IPS DF 4.7 (cell line): Measurements from ENCODE around the gene FHDC1.

Experiments used
- DNase-seq: peaks from one replicate; pipeline ENCODE4 v3.0.0-alpha.2; 2013; ENCODE audit warnings: low spot score; ENCODE audit errors: extremely low read depth

FHDC1 gene

GRCh38 chr4:152976212-152976761 is 40.2 kb downstream of the FHDC1 start:
- no peak for DNase-seq

- DNase-seq, result no peak
These were observed 43.7 kb downstream of the FHDC1 start for GRCh38 chr4:152979731-152980330.

DNA sequence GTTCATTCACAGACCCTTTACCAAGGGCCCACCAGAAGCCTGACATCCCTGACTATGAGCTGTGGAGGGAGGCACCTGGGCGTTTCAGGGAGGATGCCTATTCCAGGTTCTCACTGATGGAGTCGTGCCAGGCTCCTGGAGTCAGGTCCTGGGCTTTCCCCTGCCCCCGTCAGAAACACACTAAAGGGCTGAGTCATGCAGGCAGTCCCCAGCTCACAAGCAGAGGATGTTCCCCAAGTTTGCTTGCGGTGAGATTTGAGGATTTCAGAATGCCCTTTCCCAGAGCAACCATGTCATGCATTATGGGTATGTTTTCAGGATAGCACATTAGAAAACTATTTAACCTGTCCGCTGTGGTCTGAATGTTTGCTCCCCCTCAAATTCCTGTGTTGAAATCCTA is 45.2 kb downstream of the FHDC1 start:
- DNase-seq, result no peak

- DNase-seq, result no peak
These were observed 45.7 kb downstream of the FHDC1 start for GRCh38 chr4:152981842-152982241.

DNA sequence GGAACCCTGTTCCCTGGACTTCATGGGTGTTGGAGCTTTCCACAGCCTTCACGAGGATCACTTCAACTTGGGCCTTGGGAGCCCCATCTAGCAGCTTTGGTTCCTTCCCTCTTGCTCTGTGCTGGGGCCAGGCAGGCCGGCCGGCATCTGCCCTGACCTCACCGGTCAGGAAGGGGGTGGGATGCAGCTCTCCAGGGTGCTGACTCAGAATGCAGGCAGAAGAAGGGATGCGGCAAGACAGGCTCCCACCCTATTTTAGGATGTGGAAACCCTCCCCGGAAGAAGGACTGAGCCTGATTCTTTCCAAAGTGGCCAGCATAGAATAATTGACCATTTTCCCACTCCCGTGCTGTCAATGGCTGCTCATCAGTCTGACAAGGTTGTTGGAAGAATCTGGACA is 47.1 kb downstream of the FHDC1 start:
- DNase-seq, result no peak

GRCh38 chr4:152983774-152984411 is 47.8 kb downstream of the FHDC1 start:
- no peak for DNase-seq

- no peak for DNase-seq
These were observed 52.8 kb downstream of the FHDC1 start for GRCh38 chr4:152988721-152989553.

GRCh38 chr4:152989554-152989970 is 53.4 kb downstream of the FHDC1 start:
- no peak for DNase-seq

GRCh38 chr4:152990471-152991131 is 54.5 kb downstream of the FHDC1 start:
- DNase-seq, result no peak

GRCh38 chr4:152991398-152991797 is 55.3 kb downstream of the FHDC1 start:
- no peak for DNase-seq

DNA sequence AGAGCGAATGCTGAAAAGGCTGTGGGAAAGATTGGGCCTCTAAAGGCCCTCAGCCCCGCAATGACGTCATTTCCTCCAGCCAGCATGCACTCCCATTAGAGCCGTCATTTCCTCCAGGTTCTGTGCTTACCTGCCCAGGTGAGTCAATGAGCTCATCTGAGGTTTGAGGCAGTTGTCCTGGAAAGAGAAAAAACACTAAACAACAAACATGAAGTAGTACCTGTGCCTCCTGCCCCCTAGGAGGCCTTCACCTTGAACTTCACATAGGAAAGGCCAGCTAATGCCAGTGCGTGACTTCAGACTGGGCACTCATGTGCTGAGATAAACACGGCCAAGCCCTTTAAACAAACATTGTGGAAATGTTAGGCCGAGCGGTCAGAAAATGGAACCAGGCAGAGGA is 55.9 kb downstream of the FHDC1 start:
- DNase-seq, result no peak

DNA sequence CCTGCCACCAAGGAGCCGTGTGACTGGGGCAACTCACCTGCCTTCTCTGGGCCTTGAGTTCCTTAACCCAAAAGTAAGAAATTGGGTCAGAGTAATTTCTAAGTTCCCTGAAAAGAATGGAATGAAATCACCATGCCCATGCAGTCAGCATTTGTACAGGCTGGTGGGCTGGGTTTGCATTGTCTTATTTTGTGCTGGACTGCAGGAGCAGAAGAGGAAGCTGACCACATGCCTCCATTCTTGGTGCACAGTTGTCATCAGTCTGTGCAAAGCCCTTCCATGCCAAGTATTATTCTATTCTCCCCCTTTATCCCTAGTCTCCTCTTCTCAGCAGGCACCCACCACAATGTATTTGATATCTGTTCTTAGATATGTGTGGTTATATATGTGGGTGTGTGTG is 56.3 kb downstream of the FHDC1 start:
- no peak for DNase-seq

DNA sequence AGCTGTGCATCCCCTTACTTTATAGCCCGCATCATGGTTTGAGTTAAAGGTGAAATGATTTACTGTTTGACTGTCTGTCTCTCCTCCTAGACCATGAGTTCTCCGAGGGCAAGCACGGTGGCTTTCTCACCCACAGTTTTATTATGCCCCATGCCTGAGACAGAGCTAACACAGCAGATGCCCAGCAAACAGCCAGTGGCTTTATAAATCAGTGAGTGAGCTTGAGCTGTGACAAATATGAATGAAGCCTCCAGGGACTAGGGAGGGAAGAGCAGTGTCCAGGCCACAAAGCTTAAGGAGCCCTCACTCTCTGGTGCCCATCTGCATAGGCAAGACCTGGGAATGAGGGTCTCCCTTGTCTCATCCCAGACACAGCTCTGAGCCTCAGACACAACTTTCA is 57.9 kb downstream of the FHDC1 start:
- no peak for DNase-seq

DNA sequence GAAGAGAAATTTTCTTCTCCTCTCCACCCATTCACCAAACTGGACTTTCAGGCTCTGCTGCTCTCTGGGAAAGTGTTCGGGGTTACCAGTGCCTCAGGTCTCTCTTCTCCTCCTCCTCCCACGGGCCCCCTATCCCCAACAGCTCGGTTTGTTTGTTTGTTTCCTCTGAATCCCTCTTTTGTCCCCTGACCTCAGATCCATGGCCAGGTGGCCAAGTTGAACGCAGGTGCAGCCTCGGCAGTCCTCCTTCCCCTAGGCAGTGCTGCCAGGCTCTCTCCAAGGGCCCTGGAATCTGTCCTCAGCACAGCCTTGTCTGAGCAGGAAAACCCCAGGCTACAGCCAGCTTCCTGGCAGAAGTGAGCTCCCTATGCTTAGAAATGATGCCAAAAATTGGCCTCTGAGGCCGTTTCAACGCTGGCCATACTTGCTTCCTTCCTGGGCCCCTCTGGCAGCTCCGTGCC is 60.0 kb downstream of the FHDC1 start:
- no peak for DNase-seq

DNA sequence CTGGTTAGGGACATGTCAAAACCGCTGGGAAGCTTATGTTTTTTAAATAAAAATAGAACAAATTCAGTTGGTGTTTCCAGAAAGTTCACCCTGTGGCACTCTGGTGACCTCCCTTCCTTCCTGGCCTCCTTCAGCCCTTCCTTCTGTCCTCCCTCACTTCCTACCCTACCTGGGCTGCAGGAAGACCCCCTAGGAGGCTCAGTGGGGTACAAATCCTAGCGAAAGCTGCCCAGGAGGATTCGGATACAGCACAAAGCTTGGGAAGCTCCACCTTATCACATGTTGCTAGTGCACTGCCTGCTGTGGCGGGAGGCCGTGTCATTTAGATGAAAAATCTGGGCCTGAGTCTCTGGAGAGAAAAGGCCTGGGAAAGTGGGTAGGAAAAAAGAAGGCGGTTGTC is 60.5 kb downstream of the FHDC1 start:
- DNase-seq, result no peak

DNA sequence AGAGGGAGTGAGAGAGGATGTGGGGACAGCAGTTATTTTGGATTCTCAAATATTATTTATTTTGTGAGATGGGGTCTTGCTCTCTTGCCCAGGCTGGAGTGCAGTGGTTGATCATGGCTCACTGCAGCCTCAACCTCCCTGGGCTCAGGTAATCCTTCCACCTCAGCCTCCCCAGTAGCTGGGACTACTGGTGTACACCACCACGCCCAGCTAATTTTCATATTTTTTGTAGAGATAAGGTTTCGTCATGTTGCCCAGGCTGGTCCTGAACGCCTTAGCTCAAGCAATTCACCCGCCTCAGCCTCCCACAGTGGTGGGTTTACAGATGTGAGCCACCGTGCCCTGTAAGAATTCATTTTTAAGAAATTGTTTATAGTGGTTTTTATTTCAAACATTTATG is 61.2 kb downstream of the FHDC1 start:
- DNase-seq, result no peak

GRCh38 chr4:152997771-152998487 is 61.8 kb downstream of the FHDC1 start:
- DNase-seq, result no peak

GRCh38 chr4:152998861-152999260 is 62.7 kb downstream of the FHDC1 start:
- DNase-seq, result no peak

- no peak for DNase-seq
These were observed 63.4 kb downstream of the FHDC1 start for GRCh38 chr4:152999346-153000075.

DNA sequence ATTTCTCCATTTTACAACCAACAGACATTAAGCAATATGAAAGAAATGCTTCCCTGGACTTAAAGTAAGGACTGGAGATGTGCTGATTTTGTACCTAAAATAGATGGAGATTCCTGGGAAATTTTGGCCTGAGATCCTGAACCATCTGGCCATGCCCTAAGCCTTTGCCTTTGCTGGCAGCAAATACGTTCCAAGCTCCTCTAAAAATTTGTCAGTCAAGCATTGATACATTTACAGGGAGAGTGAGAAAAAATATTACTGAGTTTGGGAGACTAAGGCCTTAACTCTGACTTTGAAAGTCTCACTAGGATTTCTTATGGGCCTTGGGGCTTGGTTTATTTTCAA is 63.9 kb downstream of the FHDC1 start:
- DNase-seq, result no peak
